WTC11 (cell line): Measurements from ENCODE around the gene ERC1. TPM values are rescaled to one million over a fixed set of nuclear protein-coding genes. Genes with fewer than 3 reads are reported as not detected.

Experiments
- ATAC-seq: fragments of 200-7000 bp; cut with Tn5 transposase; 2 replicates; pipeline ENCODE4 v1.10.0; 2021; ENCODE audit warnings: mild to moderate bottlenecking, moderate library complexity
- CTCF ChIA-PET: fragments of 300-600 bp; sonication (Branson Sonifier 250); formaldehyde crosslinking; loops from one replicate; lab custom pipeline; 2021; ENCODE audit warnings: antibody characterized with exemption; lab: Charles Lee
- POLR2A ChIA-PET: fragments of 350-600 bp; sonication (Branson Sonifier 250); formaldehyde crosslinking; loops from one replicate; lab custom pipeline; 2021; ENCODE audit warnings: antibody characterized with exemption; lab: Charles Lee
- DNase-seq: peaks from one replicate; pipeline ENCODE4 v3.0.0; 2021; ENCODE audit warnings: low spot score
- H3K27ac Mint-ChIP-seq: 2 replicates; pipeline ENCODE4 v1.8.0; 2021; ENCODE audit warnings: mixed read lengths
- H3K27me3 Mint-ChIP-seq: 2 replicates; pipeline ENCODE4 v1.8.0; 2021; ENCODE audit warnings: low read depth, mild to moderate bottlenecking, moderate library complexity, mixed read lengths
- H3K36me3 Mint-ChIP-seq: 2 replicates; pipeline ENCODE4 v1.8.0; 2021; ENCODE audit warnings: mixed read lengths
- H3K4me1 Mint-ChIP-seq: 2 replicates; pipeline ENCODE4 v1.8.0; 2022; ENCODE audit warnings: mixed read lengths
- H3K4me3 Mint-ChIP-seq: 2 replicates; pipeline ENCODE4 v1.8.0; 2021; ENCODE audit warnings: mild to moderate bottlenecking, moderate library complexity, mixed read lengths
- H3K9me3 Mint-ChIP-seq: 2 replicates; pipeline ENCODE4 v1.8.0; 2021; ENCODE audit warnings: mixed read lengths
- ATF1 ChIP-seq: sonication (generic); formaldehyde crosslinking; IDR thresholded peaks from 2 replicates; pipeline ENCODE4 v1.8.1; 2023; ENCODE audit warnings: mild to moderate bottlenecking, moderate library complexity, missing genetic modification reagents
- CREB1 ChIP-seq: sonication (generic); formaldehyde crosslinking; IDR thresholded peaks from 2 replicates; pipeline ENCODE4 v1.8.0; 2023; ENCODE audit warnings: mild to moderate bottlenecking, missing genetic modification reagents
- E2F4 ChIP-seq: sonication (generic); formaldehyde crosslinking; IDR thresholded peaks from 2 replicates; pipeline ENCODE4 v1.8.1; 2022; ENCODE audit warnings: low read depth, mild to moderate bottlenecking, moderate library complexity, missing genetic modification reagents, borderline replicate concordance
- FOXK1 ChIP-seq: sonication (generic); formaldehyde crosslinking; IDR thresholded peaks from 2 replicates; pipeline ENCODE4 v1.8.0; 2022; ENCODE audit warnings: mild to moderate bottlenecking, moderate library complexity, missing genetic modification reagents
- GABPB1 ChIP-seq: sonication (generic); formaldehyde crosslinking; IDR thresholded peaks from 2 replicates; pipeline ENCODE4 v1.8.1; 2023; ENCODE audit warnings: mild to moderate bottlenecking, missing genetic modification reagents
- GTF2I ChIP-seq: fragments of 250-450 bp; sonication (Bioruptor Pico); conservative IDR thresholded peaks from 2 replicates; pipeline ENCODE4 v1.4.0; 2021; ENCODE audit warnings: mild to moderate bottlenecking
- IRF2 ChIP-seq: sonication (generic); formaldehyde crosslinking; IDR thresholded peaks from 2 replicates; pipeline ENCODE4 v1.8.0; 2022; ENCODE audit warnings: low read depth, missing genetic modification reagents, borderline replicate concordance
- JUN ChIP-seq: sonication (generic); formaldehyde crosslinking; IDR thresholded peaks from 2 replicates; pipeline ENCODE4 v1.8.0; 2023; ENCODE audit warnings: mild to moderate bottlenecking, missing genetic modification reagents
- MLX ChIP-seq: sonication (generic); formaldehyde crosslinking; IDR thresholded peaks from 2 replicates; pipeline ENCODE4 v1.8.1; 2023; ENCODE audit warnings: mild to moderate bottlenecking, missing genetic modification reagents, moderate library complexity
- NFATC4 ChIP-seq: fragments of 250-450 bp; sonication (Bioruptor Pico); IDR thresholded peaks from 2 replicates; pipeline ENCODE4 v1.9.0; 2021; ENCODE audit warnings: mild to moderate bottlenecking
- NFYB ChIP-seq: sonication (generic); formaldehyde crosslinking; conservative IDR thresholded peaks from 2 replicates; pipeline ENCODE4 v1.8.0; 2022; ENCODE audit warnings: low read depth, missing genetic modification reagents
- OVOL2 ChIP-seq: fragments of 250-450 bp; sonication (Bioruptor Pico); IDR thresholded peaks from 2 replicates; pipeline ENCODE4 v1.9.0; 2021; ENCODE audit warnings: mild to moderate bottlenecking, borderline replicate concordance
- RORB ChIP-seq: fragments of 250-450 bp; sonication (Bioruptor Pico); IDR thresholded peaks from 2 replicates; pipeline ENCODE4 v1.9.0; 2021; ENCODE audit warnings: mild to moderate bottlenecking
- SMAD3 ChIP-seq: sonication (generic); formaldehyde crosslinking; IDR thresholded peaks from 2 replicates; pipeline ENCODE4 v1.8.0; 2022; ENCODE audit warnings: missing genetic modification reagents, mild to moderate bottlenecking, borderline replicate concordance
- ZBTB43 ChIP-seq: sonication (generic); formaldehyde crosslinking; IDR thresholded peaks from 2 replicates; pipeline ENCODE4 v1.8.1; 2023; ENCODE audit warnings: mild to moderate bottlenecking, missing genetic modification reagents
- ZNF121 ChIP-seq: sonication (generic); formaldehyde crosslinking; IDR thresholded peaks from 2 replicates; pipeline ENCODE4 v1.8.0; 2023; ENCODE audit warnings: missing genetic modification reagents
- ZNF138 ChIP-seq: sonication (generic); formaldehyde crosslinking; conservative IDR thresholded peaks from 2 replicates; pipeline ENCODE4 v1.8.1; 2022; ENCODE audit warnings: mild to moderate bottlenecking, moderate library complexity, missing genetic modification reagents
- ZNF232 ChIP-seq: sonication (generic); formaldehyde crosslinking; IDR thresholded peaks from 2 replicates; pipeline ENCODE4 v1.8.0; 2022; ENCODE audit warnings: mild to moderate bottlenecking, missing genetic modification reagents
- ZNF317 ChIP-seq: sonication (generic); formaldehyde crosslinking; IDR thresholded peaks from 2 replicates; pipeline ENCODE4 v1.8.1; 2023; ENCODE audit warnings: low read depth, mild to moderate bottlenecking, moderate library complexity, missing genetic modification reagents, borderline replicate concordance
- ZNF423 ChIP-seq: fragments of 250-450 bp; sonication (Bioruptor Pico); IDR thresholded peaks from 2 replicates; pipeline ENCODE4 v2.1.2; 2022; ENCODE audit warnings: mild to moderate bottlenecking, moderate library complexity
- total RNA-seq: library from RNA; stranded (reverse); gene quantifications from 3 replicates; pipeline ENCODE4 v1.2.3, GENCODE V29; 2021
- TF ChIP-seq, protein P1 (sequence below): sonication (generic); formaldehyde crosslinking; IDR thresholded peaks from 2 replicates; pipeline ENCODE4 v1.8.0; 2023; ENCODE audit warnings: mild to moderate bottlenecking, missing genetic modification reagents
- TF ChIP-seq, protein P2 (sequence below): sonication (generic); formaldehyde crosslinking; IDR thresholded peaks from 2 replicates; pipeline ENCODE4 v1.8.0; 2022; ENCODE audit warnings: mild to moderate bottlenecking, missing genetic modification reagents

The ERC1 gene
- total RNA-seq, 1 experiment from 2014 or later = 47.5 TPM

DNA sequence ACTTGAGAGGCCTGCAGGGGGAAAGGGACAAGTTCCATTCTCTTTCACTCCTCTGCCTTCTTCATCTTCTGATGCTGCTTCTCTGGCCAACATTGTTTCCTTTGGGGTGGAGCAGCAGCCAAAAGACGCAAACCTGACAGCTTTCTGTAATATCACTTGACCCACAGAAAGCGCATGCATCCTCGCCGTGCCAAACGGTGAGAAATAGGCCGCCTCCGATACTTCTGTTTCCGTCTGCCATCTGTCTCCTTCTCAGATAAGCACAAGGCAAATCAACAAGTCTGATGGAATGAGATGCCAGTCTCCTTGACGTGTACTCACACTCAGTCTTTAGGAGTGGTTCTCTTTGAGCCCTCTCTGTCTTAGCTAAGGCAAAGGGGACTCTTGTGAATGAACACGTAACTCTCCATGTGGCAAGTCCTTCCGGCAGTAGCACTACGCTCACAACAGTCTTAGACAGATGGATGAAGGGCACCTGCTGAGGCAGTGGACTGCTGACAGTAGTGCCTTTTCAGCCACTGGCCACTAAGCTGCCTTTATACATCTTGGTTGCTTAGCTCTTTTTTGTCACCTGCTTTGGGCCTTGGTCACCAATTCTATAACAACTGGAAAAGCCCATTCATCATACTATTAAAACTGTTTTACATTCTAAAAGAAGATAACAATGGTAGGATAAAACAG lies 389.3 kb downstream of the ERC1 start:
- Mint-ChIP-seq H3K4me1 (peaks cover 17% of the 10 kb centered on the region), H3K36me3 (no peaks in the 10 kb centered on the region), H3K27me3 (no peaks in the 10 kb centered on the region), H3K4me3 (no peak overlapping the region), H3K9me3 (no peaks in the 10 kb centered on the region), H3K27ac (0 out of 2 replicates have a peak overlapping the region, but pooled peaks have one; percentile 39)
- DNase-seq = no peak
- CTCF ChIA-PET = interaction anchor here (1.1 to 1.3 kb wide), 2 partner anchors 263 to 287 kb away, joined by 3 to 4 read pairs; no protein-coding TSS in a partner anchor
- POLR2A ChIA-PET = interaction anchor here (0.6 kb wide), 1 partner anchor 11 kb away, joined by 4 read pairs; no protein-coding TSS in a partner anchor
- TF ChIP-seq ZNF423 (no peak), OVOL2 (CRISPR knock-in tag) (no peak), JUN (CRISPR knock-in tag) (no peak), ZNF317 (CRISPR knock-in tag) (no peak), ZNF232 (no peak), ATF1 (no peak), GTF2I (CRISPR knock-in tag) (no peak)
- TF ChIP-seq, all 79 proteins: peak for 0
- no peak for ATAC-seq

GRCh38 chr12:1382151-1382550 lies 391.1 kb downstream of the ERC1 start:
- POLR2A ChIA-PET = no interaction called here
- H3K27ac Mint-ChIP-seq = no peak overlapping the region
- H3K9me3 Mint-ChIP-seq = peaks cover 4% of the 10 kb centered on the region

GRCh38 chr12:1382826-1383225 lies 391.8 kb downstream of the ERC1 start:
- peaks cover 10% of the 10 kb centered on the region for H3K9me3 Mint-ChIP-seq
- ATAC-seq = no peak
- no peak overlapping the region for H3K4me3 Mint-ChIP-seq
- POLR2A ChIA-PET = no interaction called here
- CTCF ChIA-PET = no interaction called here
- H3K4me1 Mint-ChIP-seq = peaks cover 17% of the 10 kb centered on the region
- H3K27me3 Mint-ChIP-seq = no peaks in the 10 kb centered on the region
- no peak for TF ChIP-seq NFYB (CRISPR knock-in tag)
- TF ChIP-seq, all 79 proteins: peak for 0
- Mint-ChIP-seq H3K36me3 (peaks cover 10% of the 10 kb centered on the region), H3K27ac (no peak overlapping the region)
- no peak for DNase-seq

More at GRCh38 chr12:1382151-1382550, 391.1 kb downstream of the ERC1 start:
- DNase-seq = no peak
- Mint-ChIP-seq H3K4me1 (peaks cover 17% of the 10 kb centered on the region), H3K4me3 (no peak overlapping the region), H3K36me3 (peaks cover 3% of the 10 kb centered on the region), H3K27me3 (no peaks in the 10 kb centered on the region)
- CTCF ChIA-PET = no interaction called here
- ATAC-seq = no peak
- TF ChIP-seq, protein P1, sequence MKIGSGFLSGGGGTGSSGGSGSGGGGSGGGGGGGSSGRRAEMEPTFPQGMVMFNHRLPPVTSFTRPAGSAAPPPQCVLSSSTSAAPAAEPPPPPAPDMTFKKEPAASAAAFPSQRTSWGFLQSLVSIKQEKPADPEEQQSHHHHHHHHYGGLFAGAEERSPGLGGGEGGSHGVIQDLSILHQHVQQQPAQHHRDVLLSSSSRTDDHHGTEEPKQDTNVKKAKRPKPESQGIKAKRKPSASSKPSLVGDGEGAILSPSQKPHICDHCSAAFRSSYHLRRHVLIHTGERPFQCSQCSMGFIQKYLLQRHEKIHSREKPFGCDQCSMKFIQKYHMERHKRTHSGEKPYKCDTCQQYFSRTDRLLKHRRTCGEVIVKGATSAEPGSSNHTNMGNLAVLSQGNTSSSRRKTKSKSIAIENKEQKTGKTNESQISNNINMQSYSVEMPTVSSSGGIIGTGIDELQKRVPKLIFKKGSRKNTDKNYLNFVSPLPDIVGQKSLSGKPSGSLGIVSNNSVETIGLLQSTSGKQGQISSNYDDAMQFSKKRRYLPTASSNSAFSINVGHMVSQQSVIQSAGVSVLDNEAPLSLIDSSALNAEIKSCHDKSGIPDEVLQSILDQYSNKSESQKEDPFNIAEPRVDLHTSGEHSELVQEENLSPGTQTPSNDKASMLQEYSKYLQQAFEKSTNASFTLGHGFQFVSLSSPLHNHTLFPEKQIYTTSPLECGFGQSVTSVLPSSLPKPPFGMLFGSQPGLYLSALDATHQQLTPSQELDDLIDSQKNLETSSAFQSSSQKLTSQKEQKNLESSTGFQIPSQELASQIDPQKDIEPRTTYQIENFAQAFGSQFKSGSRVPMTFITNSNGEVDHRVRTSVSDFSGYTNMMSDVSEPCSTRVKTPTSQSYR (CRISPR knock-in tag) = no peak
- TF ChIP-seq ZBTB43 (CRISPR knock-in tag) = no peak
- no peak for TF ChIP-seq NFYB (CRISPR knock-in tag)
- no peak for TF ChIP-seq ZNF121 (CRISPR knock-in tag)
- no peak for TF ChIP-seq IRF2 (CRISPR knock-in tag)
- TF ChIP-seq FOXK1 (CRISPR knock-in tag) = no peak

DNA sequence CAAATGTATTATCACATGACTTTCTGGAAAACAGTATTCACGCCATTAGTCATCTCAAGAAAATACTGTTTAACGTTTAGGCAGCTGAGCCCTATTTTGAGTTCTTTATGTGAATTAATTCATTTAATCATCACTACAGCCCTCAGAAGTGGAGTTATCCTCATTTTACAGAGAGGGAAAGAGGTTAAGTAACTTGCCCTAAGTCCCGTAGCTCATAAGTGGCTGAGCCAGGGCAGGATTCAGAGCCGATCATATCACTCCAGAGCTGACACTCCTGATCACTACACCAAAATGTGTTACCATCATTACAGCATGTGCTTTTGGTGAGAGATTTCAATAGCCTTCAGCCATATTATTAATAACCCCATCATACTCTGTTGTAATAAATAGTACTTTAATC lies 392.7 kb downstream of the ERC1 start:
- Mint-ChIP-seq H3K4me3 (no peak overlapping the region), H3K27ac (no peak overlapping the region), H3K27me3 (no peaks in the 10 kb centered on the region), H3K36me3 (peaks cover 17% of the 10 kb centered on the region), H3K4me1 (peaks cover 17% of the 10 kb centered on the region), H3K9me3 (peaks cover 16% of the 10 kb centered on the region)
- DNase-seq = no peak
- ChIA-PET CTCF (no interaction called here), POLR2A (no interaction called here)
- ATAC-seq = no peak
- no peak for TF ChIP-seq NFATC4 (CRISPR knock-in tag)
- TF ChIP-seq RORB (CRISPR knock-in tag) = no peak
- no peak for TF ChIP-seq ZNF138 (CRISPR knock-in tag)
- TF ChIP-seq E2F4 = no peak
- no peak for TF ChIP-seq MLX
- TF ChIP-seq, protein P2, sequence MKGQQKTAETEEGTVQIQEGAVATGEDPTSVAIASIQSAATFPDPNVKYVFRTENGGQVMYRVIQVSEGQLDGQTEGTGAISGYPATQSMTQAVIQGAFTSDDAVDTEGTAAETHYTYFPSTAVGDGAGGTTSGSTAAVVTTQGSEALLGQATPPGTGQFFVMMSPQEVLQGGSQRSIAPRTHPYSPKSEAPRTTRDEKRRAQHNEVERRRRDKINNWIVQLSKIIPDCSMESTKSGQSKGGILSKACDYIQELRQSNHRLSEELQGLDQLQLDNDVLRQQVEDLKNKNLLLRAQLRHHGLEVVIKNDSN (CRISPR knock-in tag) = no peak
- no peak for TF ChIP-seq SMAD3
- TF ChIP-seq GABPB1 = no peak
- TF ChIP-seq CREB1 (CRISPR knock-in tag) = no peak
